A549 (cell line): ENCODE data around the gene EFCAB8. TPM values are rescaled to one million over a fixed set of nuclear protein-coding genes. Genes with fewer than 3 reads are reported as not detected.

Source experiments
- ATAC-seq, 2 experiments: fragments of 200-7000 bp in 1 of 2; fragments of >200 bp in 1 of 2; cut with Nextera tagmentation in 1 of 2; cut with Tn5 transposase in 1 of 2; 3 replicates each; pipeline versions ENCODE4 v1.8.0 to v1.9.1; 2018 to 2020; ENCODE audit warnings: mild to moderate bottlenecking in 1 of 2, moderate library complexity in 1 of 2
- CTCF ChIA-PET: fragments of 300-600 bp; sonication (Branson Sonifier 250); formaldehyde crosslinking; extraction: SDS; loops from one replicate; lab custom pipeline; 2021; ENCODE audit warnings: antibody characterized with exemption, inconsistent platforms; lab: Yijun Ruan, JAX
- POLR2A ChIA-PET: fragments of 350-600 bp; formaldehyde crosslinking; extraction: SDS; loops from one replicate; lab custom pipeline; 2021; ENCODE audit warnings: antibody characterized with exemption, inconsistent platforms; lab: Yijun Ruan, JAX
- DNase-seq, 2 experiments: peaks; one replicate each; pipeline versions ENCODE4 v3.0.0 to v3.0.0-alpha.2; 2011 to 2016; ENCODE audit warnings: low read depth in 1 of 2, low spot score in 1 of 2
- FAIRE-seq: peaks from 2 replicates; lab custom pipeline; 2011; peaks lifted over from hg19 to GRCh38; lab: Jason Lieb, UNC
- H3K27ac ChIP-seq, 2 experiments: fragments of >200 bp; sonication (Bioruptor Twin); formaldehyde crosslinking; 3 replicates each; pipeline ENCODE4 v1.5.1; 2016 to 2017
- H3K4me1 ChIP-seq: fragments of >200 bp; sonication (Bioruptor Twin); formaldehyde crosslinking; 3 replicates; pipeline ENCODE4 v1.6.1; 2016
- H3K4me2 ChIP-seq: fragments of >200 bp; sonication (Bioruptor Twin); formaldehyde crosslinking; 3 replicates; pipeline ENCODE4 v1.6.1; 2016
- H3K4me3 ChIP-seq: fragments of >200 bp; sonication (Bioruptor Twin); formaldehyde crosslinking; 3 replicates; pipeline ENCODE4 v1.5.1; 2016
- H3K9me3 ChIP-seq: fragments of >200 bp; sonication (Bioruptor Twin); formaldehyde crosslinking; 3 replicates; pipeline ENCODE4 v1.6.1; 2016
- CBX2 ChIP-seq: fragments of 200-600 bp; sonication (generic); IDR thresholded peaks from 2 replicates; pipeline ENCODE4 v1.6.1; 2016; ENCODE audit warnings: low read depth, mild to moderate bottlenecking, borderline replicate concordance
- CHD4 ChIP-seq: fragments of 200-600 bp; sonication (generic); IDR thresholded peaks from 2 replicates; pipeline ENCODE4 v1.6.1; 2016; ENCODE audit warnings: antibody characterized with exemption, mild to moderate bottlenecking, borderline replicate concordance
- EHF ChIP-seq: fragments of 250-450 bp; sonication (Bioruptor Pico); IDR thresholded peaks from 2 replicates; pipeline ENCODE4 v1.5.0; 2020; ENCODE audit warnings: mild to moderate bottlenecking
- ESRRA ChIP-seq: fragments of 150-350 bp; IDR thresholded peaks from 2 replicates; pipeline ENCODE4 v1.6.1; 2014; ENCODE audit warnings: mild to moderate bottlenecking, low read length, borderline replicate concordance
- GATA3 ChIP-seq: IDR thresholded peaks from 2 replicates; pipeline ENCODE4 v1.6.1; 2012; ENCODE audit warnings: borderline replicate concordance
- HEYL ChIP-seq: fragments of 250-450 bp; sonication (Bioruptor Pico); IDR thresholded peaks from 2 replicates; pipeline ENCODE4 v1.8.0; 2021; ENCODE audit warnings: mild to moderate bottlenecking, moderate library complexity
- HOXB13 ChIP-seq: fragments of 250-450 bp; sonication (Bioruptor Pico); IDR thresholded peaks from 2 replicates; pipeline ENCODE4 v1.5.0; 2020; ENCODE audit warnings: low read depth, mild to moderate bottlenecking, moderate library complexity
- JUN ChIP-seq, 2 experiments: fragments of >200 bp; sonication (Bioruptor Twin); formaldehyde crosslinking; IDR thresholded peaks; 2 replicates in 1 of 2; 3 replicates in 1 of 2; pipeline ENCODE4 v1.6.1; 2016 to 2017
- MAFK ChIP-seq: fragments of 450-650 bp; IDR thresholded peaks from 2 replicates; pipeline ENCODE4 v1.6.1; 2014; ENCODE audit not compliant: partially characterized antibody
- MAZ ChIP-seq: fragments of 150-350 bp; IDR thresholded peaks from 2 replicates; pipeline ENCODE4 v1.6.1; 2014; ENCODE audit warnings: antibody characterized with exemption, low read depth, low read length, borderline replicate concordance
- NR3C1 ChIP-seq: fragments of >200 bp; sonication (Bioruptor Twin); formaldehyde crosslinking; IDR thresholded peaks from 3 replicates; pipeline ENCODE4 v1.6.1; 2017
- REST ChIP-seq: fragments of 200-600 bp; sonication (generic); IDR thresholded peaks from 2 replicates; pipeline ENCODE4 v1.6.1; 2016; ENCODE audit warnings: antibody characterized with exemption, mild to moderate bottlenecking, moderate library complexity
- SREBF2 ChIP-seq: fragments of 450-650 bp; IDR thresholded peaks from 2 replicates; pipeline ENCODE4 v1.6.1; 2014; ENCODE audit warnings: mild to moderate bottlenecking, moderate library complexity
- USF2 ChIP-seq: fragments of 450-650 bp; IDR thresholded peaks from 2 replicates; pipeline ENCODE4 v1.6.1; 2014; ENCODE audit warnings: antibody characterized with exemption
- WGBS: methylation state at CpG from one replicate; pipeline ENCODE4 v1.1.6; 2017; ENCODE audit errors: missing lambda C conversion rate; 5-methylcytosine and 5-hydroxymethylcytosine counted together
- polyA plus RNA-seq, 4 experiments: library from polyadenylated mRNA; depleted of rRNA in 3 of 4; stranded (reverse); fragments of >200 nt; fragmentation: RNase III in 1 of 4; extraction: RNeasy Plus Mini Kit Qiagen cat#74134 plus additional on column Dnase treatment in 1 of 4; gene quantifications; 2 replicates in 3 of 4; 3 replicates in 1 of 4; pipeline ENCODE4 v1.2.3, GENCODE V29; 2011 to 2017
- TF ChIP-seq, protein P1 (sequence below): fragments of 250-450 bp; sonication (Bioruptor Pico); IDR thresholded peaks from 2 replicates; pipeline ENCODE4 v1.5.0; 2021; ENCODE audit warnings: mild to moderate bottlenecking, moderate library complexity, borderline replicate concordance
- TF ChIP-seq, protein P2 (sequence below): IDR thresholded peaks from 2 replicates; pipeline ENCODE4 v1.6.1; 2012
- TF ChIP-seq, protein P3 (sequence below): IDR thresholded peaks from 2 replicates; pipeline ENCODE4 v1.6.1; 2012

Gene EFCAB8
- polyA plus RNA-seq, 2 of the 4 experiments (the other 2 are of a cell fraction) = not detected

DNA sequence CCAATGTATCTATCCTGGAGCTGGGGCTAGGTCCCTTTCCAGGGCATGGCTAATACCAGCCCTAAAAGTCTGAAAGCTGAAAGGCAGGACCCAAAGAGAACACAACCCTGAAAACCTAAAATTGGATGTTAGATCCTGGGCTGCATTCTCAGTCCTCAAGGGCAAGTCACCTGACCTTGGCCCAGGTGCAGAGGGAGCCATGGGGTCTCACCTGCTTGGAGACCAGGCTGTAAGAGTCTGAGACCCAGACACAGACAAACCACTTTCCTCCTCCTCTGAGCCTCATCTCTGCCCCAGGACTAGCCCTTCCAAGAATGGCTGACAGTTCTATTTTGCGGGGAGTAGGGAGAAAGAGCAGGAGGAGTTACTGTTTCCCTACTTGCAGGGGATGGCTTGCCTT lies 60.0 kb downstream of the EFCAB8 start:
- no peak for DNase-seq
- WGBS = 100% methylated on average over 1 of the region's 1 CpG
- POLR2A ChIA-PET = no interaction called here
- CTCF ChIA-PET = interaction anchor here (2.4 kb wide), 1 partner anchor 27 kb away, joined by 8 read pairs; no protein-coding TSS in a partner anchor
- peaks cover 15% of the 10 kb centered on the region for H3K9me3 ChIP-seq
- H3K4me2 ChIP-seq = no peak overlapping the region
- no peak for FAIRE-seq
- TF ChIP-seq, protein P1, sequence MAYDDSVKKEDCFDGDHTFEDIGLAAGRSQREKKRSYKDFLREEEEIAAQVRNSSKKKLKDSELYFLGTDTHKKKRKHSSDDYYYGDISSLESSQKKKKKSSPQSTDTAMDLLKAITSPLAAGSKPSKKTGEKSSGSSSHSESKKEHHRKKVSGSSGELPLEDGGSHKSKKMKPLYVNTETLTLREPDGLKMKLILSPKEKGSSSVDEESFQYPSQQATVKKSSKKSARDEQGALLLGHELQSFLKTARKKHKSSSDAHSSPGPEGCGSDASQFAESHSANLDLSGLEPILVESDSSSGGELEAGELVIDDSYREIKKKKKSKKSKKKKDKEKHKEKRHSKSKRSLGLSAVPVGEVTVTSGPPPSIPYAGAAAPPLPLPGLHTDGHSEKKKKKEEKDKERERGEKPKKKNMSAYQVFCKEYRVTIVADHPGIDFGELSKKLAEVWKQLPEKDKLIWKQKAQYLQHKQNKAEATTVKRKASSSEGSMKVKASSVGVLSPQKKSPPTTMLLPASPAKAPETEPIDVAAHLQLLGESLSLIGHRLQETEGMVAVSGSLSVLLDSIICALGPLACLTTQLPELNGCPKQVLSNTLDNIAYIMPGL (CRISPR knock-in tag) = no peak
- TF ChIP-seq ESRRA (no peak), NR3C1 (no peak), GATA3 (no peak), CBX2 (no peak), MAFK (no peak), HOXB13 (CRISPR knock-in tag) (no peak), HEYL (CRISPR knock-in tag) (no peak)
- TF ChIP-seq, protein P2, sequence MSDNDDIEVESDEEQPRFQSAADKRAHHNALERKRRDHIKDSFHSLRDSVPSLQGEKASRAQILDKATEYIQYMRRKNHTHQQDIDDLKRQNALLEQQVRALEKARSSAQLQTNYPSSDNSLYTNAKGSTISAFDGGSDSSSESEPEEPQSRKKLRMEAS = no peak
- H3K4me3 ChIP-seq = no peak overlapping the region
- ATAC-seq = no peak; a peak in 1 of 6 replicates
- no peaks in the 10 kb centered on the region for H3K4me1 ChIP-seq
- no peak overlapping the region for H3K27ac ChIP-seq

DNA sequence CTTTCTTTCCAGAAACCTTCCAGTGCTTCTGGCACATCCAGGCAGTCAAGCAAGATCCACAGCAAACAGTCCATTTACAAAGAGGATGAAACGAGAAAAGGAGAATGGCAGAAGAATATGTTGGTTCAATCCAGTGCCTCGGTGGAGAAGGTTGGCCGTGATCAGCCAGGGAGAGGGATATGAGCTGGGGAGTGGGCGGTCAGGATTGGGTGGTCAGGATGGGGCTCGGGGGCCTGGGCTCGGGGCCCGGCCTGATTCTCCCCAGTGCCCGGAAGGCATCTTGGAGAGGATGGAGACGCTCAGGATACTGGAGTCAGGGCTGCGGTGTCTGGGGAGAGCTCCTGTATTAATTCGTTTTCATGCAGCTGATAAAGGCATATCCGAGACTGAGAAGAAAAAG lies 61.3 kb downstream of the EFCAB8 start:
- no peak overlapping the region for H3K27ac ChIP-seq
- H3K9me3 ChIP-seq = peaks cover 15% of the 10 kb centered on the region
- no peak for DNase-seq
- 41% methylated on average over 12 of the region's 12 CpGs for WGBS
- H3K4me3 ChIP-seq = no peak overlapping the region
- CTCF ChIA-PET = interaction anchor here (1.5 kb wide), 1 partner anchor 66 kb away, joined by 3 read pairs; no protein-coding TSS in a partner anchor
- TF ChIP-seq JUN (IDR thresholded peaks at IDR 0.05) (no peak), SREBF2 (no peak), REST (no peak), EHF (no peak), USF2 (no peak), CHD4 (no peak), MAZ (no peak)
- TF ChIP-seq, protein P3, sequence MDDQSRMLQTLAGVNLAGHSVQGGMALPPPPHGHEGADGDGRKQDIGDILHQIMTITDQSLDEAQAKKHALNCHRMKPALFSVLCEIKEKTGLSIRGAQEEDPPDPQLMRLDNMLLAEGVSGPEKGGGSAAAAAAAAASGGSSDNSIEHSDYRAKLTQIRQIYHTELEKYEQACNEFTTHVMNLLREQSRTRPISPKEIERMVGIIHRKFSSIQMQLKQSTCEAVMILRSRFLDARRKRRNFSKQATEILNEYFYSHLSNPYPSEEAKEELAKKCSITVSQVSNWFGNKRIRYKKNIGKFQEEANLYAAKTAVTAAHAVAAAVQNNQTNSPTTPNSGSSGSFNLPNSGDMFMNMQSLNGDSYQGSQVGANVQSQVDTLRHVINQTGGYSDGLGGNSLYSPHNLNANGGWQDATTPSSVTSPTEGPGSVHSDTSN = no peak
- TF ChIP-seq, all 56 proteins: peak for 0
- Histone ChIP-seq H3K4me1 (no peaks in the 10 kb centered on the region), H3K4me2 (no peak overlapping the region)
- ATAC-seq (no peak), FAIRE-seq (no peak)
- POLR2A ChIA-PET = no interaction called here
